ENCODE data around the gene PDZD7. TPM values are rescaled to one million over a fixed set of nuclear protein-coding genes. Genes with fewer than 3 reads are reported as not detected.

Gene PDZD7
- total RNA-seq (2021) (0.26 and 0.30 TPM in 2 replicates), Bru-seq, nascent RNA (percentile 20 among the genes with signal in this experiment), BruChase-seq, experiment 1, labeled RNA remaining after a 2-hour chase (percentile 14 among the genes with signal in this experiment), BruChase-seq, experiment 2, labeled RNA remaining after a 6-hour chase (percentile 15 among the genes with signal in this experiment)
- long read RNA-seq, partial matches to known transcripts = 0 of 1 reads
- long read RNA-seq, other reads (novel, unspliced or antisense) = 0 of 1 reads

DNA sequence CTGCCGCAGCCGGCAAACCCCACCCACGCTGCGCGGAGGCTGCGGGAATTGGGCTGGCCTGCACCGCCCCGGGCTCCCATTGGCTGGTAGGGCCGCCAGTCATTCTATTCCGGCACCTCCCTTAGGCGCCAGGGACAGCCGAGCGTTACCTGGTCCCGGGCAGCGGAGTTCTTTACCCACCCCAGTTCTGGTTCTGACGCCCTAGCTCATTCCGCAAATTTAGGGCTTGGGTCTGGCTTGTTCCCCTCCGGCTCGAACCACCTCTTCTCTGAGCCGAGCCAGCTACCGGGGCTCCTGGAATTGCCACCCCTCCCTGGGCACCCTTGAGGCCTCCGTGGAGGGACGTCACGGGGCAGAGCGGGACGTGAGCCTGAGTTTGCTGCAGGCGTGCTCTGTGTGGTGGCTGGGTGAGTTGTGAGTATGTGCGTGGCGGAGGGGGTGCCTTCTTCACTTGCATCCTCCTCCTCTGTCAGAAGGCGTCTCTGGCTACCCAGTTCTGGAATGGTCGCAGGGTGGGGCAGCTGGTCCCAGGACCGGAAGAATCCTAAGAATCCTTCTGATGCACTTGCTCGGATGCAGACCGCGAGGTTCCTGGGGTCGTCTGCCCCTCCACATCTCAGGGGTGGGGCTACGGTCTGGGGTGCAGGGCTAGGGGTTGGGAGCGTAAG lies at the start of gene PDZD7, which contains the start of gene SFXN3:
TSS of gene PDZD7 (minus strand) at position 2 of the 668 bp plus-strand sequence. CDS start 910 bp downstream, outside the sequence.
TSS of gene SFXN3 (plus strand) at position 107 of the 668 bp plus-strand sequence. CDS start 3,461 bp downstream, outside the sequence.
- CTCF ChIA-PET = interaction anchor here (0.7 to 1.6 kb wide), 5 partner anchors 10 to 19 kb away, joined by 3 to 14 read pairs (median 11); no protein-coding TSS in a partner anchor

DNA sequence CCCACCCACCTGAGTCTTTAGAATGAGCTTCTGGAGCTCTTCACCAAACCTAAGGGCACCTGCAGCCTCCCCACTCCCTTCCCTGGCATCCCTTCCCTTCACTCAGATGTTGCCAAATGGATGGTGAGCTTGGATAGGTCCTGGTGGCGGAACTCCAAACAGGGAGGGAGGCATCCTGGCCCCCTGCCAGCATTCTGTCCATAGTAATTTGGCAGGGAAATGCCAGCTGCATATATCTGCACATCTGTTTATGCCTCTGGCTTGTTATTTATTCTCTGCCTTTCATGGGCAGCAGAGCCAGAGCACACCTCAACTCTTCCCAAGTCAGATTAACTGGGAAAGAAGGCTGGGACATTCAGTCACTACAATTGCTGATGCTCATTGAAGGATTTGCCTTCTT lies 48.9 kb upstream of the PDZD7 start:
- Histone ChIP-seq H3K36me3 (ENCODE audit: insufficient read depth, low read length, poor library complexity, severe bottlenecking) (no peaks in the 10 kb centered on the region), H3K4me3 (ENCODE audit: low read depth, low read length, poor library complexity, severe bottlenecking) (no peak overlapping the region), H3K4me1 (ENCODE audit: insufficient read depth, low read length, poor library complexity, severe bottlenecking) (no peaks in the 10 kb centered on the region), H3K27me3 (replicated peaks; ENCODE audit: insufficient read depth, low read depth, low read length, poor library complexity) (peaks cover 40% of the 10 kb centered on the region), H3K9me3 (ENCODE audit: low read depth, low read length, poor library complexity, severe bottlenecking) (no peaks in the 10 kb centered on the region), H3K27ac (ENCODE audit: low read depth, low read length, poor library complexity, severe bottlenecking) (no peak overlapping the region)
- no TSS peak for BruUV-seq (replicated peaks)
- DNase-seq (ENCODE audit: low spot score) = no peak
- POLR2A ChIA-PET (ENCODE audit: low non-redundant PET) = no interaction called here
- TF ChIP-seq, protein P1, sequence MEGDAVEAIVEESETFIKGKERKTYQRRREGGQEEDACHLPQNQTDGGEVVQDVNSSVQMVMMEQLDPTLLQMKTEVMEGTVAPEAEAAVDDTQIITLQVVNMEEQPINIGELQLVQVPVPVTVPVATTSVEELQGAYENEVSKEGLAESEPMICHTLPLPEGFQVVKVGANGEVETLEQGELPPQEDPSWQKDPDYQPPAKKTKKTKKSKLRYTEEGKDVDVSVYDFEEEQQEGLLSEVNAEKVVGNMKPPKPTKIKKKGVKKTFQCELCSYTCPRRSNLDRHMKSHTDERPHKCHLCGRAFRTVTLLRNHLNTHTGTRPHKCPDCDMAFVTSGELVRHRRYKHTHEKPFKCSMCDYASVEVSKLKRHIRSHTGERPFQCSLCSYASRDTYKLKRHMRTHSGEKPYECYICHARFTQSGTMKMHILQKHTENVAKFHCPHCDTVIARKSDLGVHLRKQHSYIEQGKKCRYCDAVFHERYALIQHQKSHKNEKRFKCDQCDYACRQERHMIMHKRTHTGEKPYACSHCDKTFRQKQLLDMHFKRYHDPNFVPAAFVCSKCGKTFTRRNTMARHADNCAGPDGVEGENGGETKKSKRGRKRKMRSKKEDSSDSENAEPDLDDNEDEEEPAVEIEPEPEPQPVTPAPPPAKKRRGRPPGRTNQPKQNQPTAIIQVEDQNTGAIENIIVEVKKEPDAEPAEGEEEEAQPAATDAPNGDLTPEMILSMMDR (conservative IDR thresholded peaks at IDR 0.05; ENCODE audit: low read depth, low read length) = no peak
- TF ChIP-seq EZH2 (IDR thresholded peaks at IDR 0.05; ENCODE audit: borderline replicate concordance, low read depth, low read length, poor library complexity, severe bottlenecking) = no peak
- intact Hi-C loops (cut with micrococcal nuclease; ENCODE audit: unreplicated experiment) = no loop called here
- CTCF ChIA-PET = no interaction called here

More for the DNA sequence above, at the start of gene PDZD7, which contains the start of gene SFXN3:
- TF ChIP-seq, protein P1 (conservative IDR thresholded peaks at IDR 0.05; ENCODE audit: low read depth, low read length) = no peak
- no peak for TF ChIP-seq EZH2 (IDR thresholded peaks at IDR 0.05; ENCODE audit: borderline replicate concordance, low read depth, low read length, poor library complexity, severe bottlenecking)
- no peaks in the 10 kb centered on the region for H3K9me3 ChIP-seq (ENCODE audit: low read depth, low read length, poor library complexity, severe bottlenecking)
- H3K27ac ChIP-seq (ENCODE audit: low read depth, low read length, poor library complexity, severe bottlenecking) = peak within 1 kb of the TSS; percentile 68
- peaks cover 11% of the 10 kb centered on the region for H3K4me1 ChIP-seq (ENCODE audit: insufficient read depth, low read length, poor library complexity, severe bottlenecking)
- POLR2A ChIA-PET (ENCODE audit: low non-redundant PET) = interaction anchor here (0.6 kb wide), 1 partner anchor 14 kb away, joined by 7 read pairs; no protein-coding TSS in a partner anchor
- peak; percentile 95 for DNase-seq (ENCODE audit: low spot score)
- no TSS peak for BruUV-seq (replicated peaks)
- H3K4me3 ChIP-seq (ENCODE audit: low read depth, low read length, poor library complexity, severe bottlenecking) = peak within 1 kb of the TSS; percentile 56
- intact Hi-C loops (cut with micrococcal nuclease; ENCODE audit: unreplicated experiment) = no loop called here
- no peaks in the 10 kb centered on the region for H3K27me3 ChIP-seq (replicated peaks; ENCODE audit: insufficient read depth, low read depth, low read length, poor library complexity)
- H3K36me3 ChIP-seq (ENCODE audit: insufficient read depth, low read length, poor library complexity, severe bottlenecking) = no peaks in the 10 kb centered on the region

DNA sequence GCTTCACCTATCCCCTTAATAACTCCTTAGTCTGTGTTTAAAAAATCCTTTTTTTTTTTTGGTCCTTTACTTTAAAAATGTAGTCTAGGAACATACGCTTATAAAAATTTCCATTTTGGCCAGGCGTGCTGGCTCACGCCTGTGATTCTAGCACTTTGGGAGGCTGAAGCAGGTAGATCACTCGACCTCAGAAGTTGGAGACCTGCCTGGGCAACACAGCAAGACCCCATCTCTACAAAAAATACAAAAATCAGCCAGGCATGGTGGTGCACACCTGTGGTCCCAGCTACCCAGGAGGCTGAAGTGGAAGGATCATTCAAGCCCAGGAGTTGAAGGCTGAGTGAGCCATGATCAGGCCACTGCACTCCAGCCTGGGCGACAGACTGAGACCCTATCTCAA lies 45.7 kb upstream of the PDZD7 start:
- POLR2A ChIA-PET (ENCODE audit: low non-redundant PET) = no interaction called here
- CTCF ChIA-PET = interaction anchor here (0.5 kb wide), 1 partner anchor 36 kb away, joined by 12 read pairs; no protein-coding TSS in a partner anchor
- H3K27ac ChIP-seq (ENCODE audit: low read depth, low read length, poor library complexity, severe bottlenecking) = no peak overlapping the region
- no TSS peak for BruUV-seq (replicated peaks)
- no peak overlapping the region for H3K4me3 ChIP-seq (ENCODE audit: low read depth, low read length, poor library complexity, severe bottlenecking)
- DNase-seq (ENCODE audit: low spot score) = no peak
- H3K27me3 ChIP-seq (replicated peaks; ENCODE audit: insufficient read depth, low read depth, low read length, poor library complexity) = peaks cover 17% of the 10 kb centered on the region
- H3K4me1 ChIP-seq (ENCODE audit: insufficient read depth, low read length, poor library complexity, severe bottlenecking) = no peaks in the 10 kb centered on the region
- no peak for TF ChIP-seq EZH2 (IDR thresholded peaks at IDR 0.05; ENCODE audit: borderline replicate concordance, low read depth, low read length, poor library complexity, severe bottlenecking)
- TF ChIP-seq, protein P1 (conservative IDR thresholded peaks at IDR 0.05; ENCODE audit: low read depth, low read length) = no peak
- no peaks in the 10 kb centered on the region for H3K36me3 ChIP-seq (ENCODE audit: insufficient read depth, low read length, poor library complexity, severe bottlenecking)
- no peaks in the 10 kb centered on the region for H3K9me3 ChIP-seq (ENCODE audit: low read depth, low read length, poor library complexity, severe bottlenecking)
- intact Hi-C loops (cut with micrococcal nuclease; ENCODE audit: unreplicated experiment) = no loop called here

Measured in A673 (cell line).